H4 (cell line): Measurements from ENCODE around the gene SLC4A8. TPM values are rescaled to one million over a fixed set of nuclear protein-coding genes. Genes with fewer than 3 reads are reported as not detected.
"Not testable (repeated sequence)": the region's sequence is repeated elsewhere in the genome, so short reads cannot be mapped to it uniquely, and the experiment has no call there.

Experiments used
- DNase-seq: peaks from one replicate; pipeline ENCODE4 v3.0.0-alpha.2; 2015; ENCODE audit warnings: low spot score
- total RNA-seq: library from RNA; depleted of rRNA; stranded (reverse); fragments of >200 nt; shearing (Covaris generic); gene quantifications from 2 replicates; pipeline ENCODE4 v1.2.3, GENCODE V29; 2014

SLC4A8 gene
- total RNA-seq, 1 experiment from 2014 or later = 2.1 TPM

GRCh38 chr12:51429700-51430099, 5.1 kb downstream of the SLC4A8 start:
- no peak for DNase-seq

- DNase-seq = no peak
Measured at GRCh38 chr12:51430196-51430895, 5.7 kb downstream of the SLC4A8 start.

- no peak for DNase-seq
Measured at GRCh38 chr12:51432921-51433320, 8.3 kb downstream of the SLC4A8 start.

- no peak for DNase-seq
Measured at GRCh38 chr12:51434305-51434704, 9.7 kb downstream of the SLC4A8 start.

GRCh38 chr12:51437431-51437830, 12.8 kb downstream of the SLC4A8 start:
- DNase-seq = no peak

- no peak for DNase-seq
Measured at GRCh38 chr12:51439330-51439729, 14.7 kb downstream of the SLC4A8 start.

- DNase-seq = peak; percentile 35
Measured at GRCh38 chr12:51441583-51441982, 17.0 kb downstream of the SLC4A8 start.

- no peak for DNase-seq
Measured at GRCh38 chr12:51442324-51442723, 17.7 kb downstream of the SLC4A8 start.

- DNase-seq = no peak
Measured at GRCh38 chr12:51443573-51443972, 18.9 kb downstream of the SLC4A8 start.

GRCh38 chr12:51448618-51449256, 24.1 kb downstream of the SLC4A8 start:
- no peak for DNase-seq

- no peak for DNase-seq
Measured at GRCh38 chr12:51449580-51450246, 25.1 kb downstream of the SLC4A8 start.

GRCh38 chr12:51450333-51450732, 25.7 kb downstream of the SLC4A8 start:
- DNase-seq = no peak

GRCh38 chr12:51450806-51451205, 26.2 kb downstream of the SLC4A8 start:
- DNase-seq = no peak

GRCh38 chr12:51454016-51454415, 29.4 kb downstream of the SLC4A8 start:
- DNase-seq = not testable (repeated sequence)

GRCh38 chr12:51455050-51455449, 30.4 kb downstream of the SLC4A8 start:
- not testable (repeated sequence) for DNase-seq

GRCh38 chr12:51458635-51459034, 34.0 kb downstream of the SLC4A8 start:
- DNase-seq = no peak

- no peak for DNase-seq
Measured at GRCh38 chr12:51460519-51460918, 35.9 kb downstream of the SLC4A8 start.

GRCh38 chr12:51465491-51465890, 40.9 kb downstream of the SLC4A8 start:
- no peak for DNase-seq

GRCh38 chr12:51470116-51470515, 45.5 kb downstream of the SLC4A8 start:
- no peak for DNase-seq

GRCh38 chr12:51471111-51471864, 46.7 kb downstream of the SLC4A8 start:
- DNase-seq = no peak

GRCh38 chr12:51472984-51473383, 48.4 kb downstream of the SLC4A8 start:
- no peak for DNase-seq

GRCh38 chr12:51473947-51474346, 49.3 kb downstream of the SLC4A8 start:
- no peak for DNase-seq
